Subcutaneous adipose tissue (tissue), 4 donors: ENCODE results near the gene LRRC72. TPM values are rescaled to one million over a fixed set of nuclear protein-coding genes. Genes with fewer than 3 reads are reported as not detected.

ENCODE experiments used
- total RNA-seq, 4 donors: library from RNA; depleted of rRNA; stranded (reverse); fragments of >200 nt; gene quantifications; one replicate each; pipeline ENCODE4 v1.1.0, GENCODE V29; 2016
- TF ChIP-seq, protein P1 (sequence below): fragments of 450-650 bp; IDR thresholded peaks from one replicate; pipeline ENCODE4 v1.5.1; 2016; ENCODE audit warnings: low read depth, mild to moderate bottlenecking, control low read depth, antibody characterized with exemption, moderate library complexity

LRRC72 gene
- total RNA-seq, 4 donors from 2014 or later = not detected

- TF ChIP-seq, protein P1, sequence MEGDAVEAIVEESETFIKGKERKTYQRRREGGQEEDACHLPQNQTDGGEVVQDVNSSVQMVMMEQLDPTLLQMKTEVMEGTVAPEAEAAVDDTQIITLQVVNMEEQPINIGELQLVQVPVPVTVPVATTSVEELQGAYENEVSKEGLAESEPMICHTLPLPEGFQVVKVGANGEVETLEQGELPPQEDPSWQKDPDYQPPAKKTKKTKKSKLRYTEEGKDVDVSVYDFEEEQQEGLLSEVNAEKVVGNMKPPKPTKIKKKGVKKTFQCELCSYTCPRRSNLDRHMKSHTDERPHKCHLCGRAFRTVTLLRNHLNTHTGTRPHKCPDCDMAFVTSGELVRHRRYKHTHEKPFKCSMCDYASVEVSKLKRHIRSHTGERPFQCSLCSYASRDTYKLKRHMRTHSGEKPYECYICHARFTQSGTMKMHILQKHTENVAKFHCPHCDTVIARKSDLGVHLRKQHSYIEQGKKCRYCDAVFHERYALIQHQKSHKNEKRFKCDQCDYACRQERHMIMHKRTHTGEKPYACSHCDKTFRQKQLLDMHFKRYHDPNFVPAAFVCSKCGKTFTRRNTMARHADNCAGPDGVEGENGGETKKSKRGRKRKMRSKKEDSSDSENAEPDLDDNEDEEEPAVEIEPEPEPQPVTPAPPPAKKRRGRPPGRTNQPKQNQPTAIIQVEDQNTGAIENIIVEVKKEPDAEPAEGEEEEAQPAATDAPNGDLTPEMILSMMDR = no peak
These were observed 32.1 kb upstream of the LRRC72 start for GRCh38 chr7:16494551-16494950.

DNA sequence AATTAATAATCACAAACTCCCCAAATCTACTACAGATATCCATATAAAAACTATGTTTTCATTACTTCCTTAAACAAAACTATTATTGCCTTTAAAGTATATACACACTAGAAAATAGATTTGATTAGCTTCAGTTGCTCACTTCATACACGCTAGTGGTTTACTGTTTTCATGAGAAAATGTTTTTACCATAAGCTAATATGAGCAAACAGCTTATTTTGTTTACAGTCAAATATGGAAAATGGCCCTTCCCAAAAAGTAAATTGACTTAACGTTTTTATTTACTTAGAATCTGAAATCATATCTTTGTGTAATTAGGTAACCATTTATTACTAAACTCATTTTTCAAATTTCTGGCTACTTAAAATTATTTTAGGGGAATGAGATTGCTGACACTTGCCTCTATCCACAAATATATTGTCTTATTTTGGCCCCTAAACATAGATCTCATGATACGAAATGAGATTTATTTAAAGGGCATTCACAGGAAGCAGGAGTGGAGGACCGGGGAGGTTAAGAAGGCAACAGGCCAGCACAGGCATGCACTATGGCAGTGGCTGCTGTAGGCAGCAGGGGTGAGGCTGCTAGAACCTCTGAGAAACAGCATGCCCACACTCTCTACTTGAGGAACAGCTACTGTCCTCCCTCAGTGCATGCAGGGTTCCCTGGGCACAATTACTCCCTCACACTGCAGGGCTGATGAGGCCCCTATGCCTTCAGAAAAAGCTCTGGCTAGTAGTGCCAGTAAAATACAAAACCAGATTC lies 31.5 kb upstream of the LRRC72 start:
- TF ChIP-seq, protein P1 = no peak

- TF ChIP-seq, protein P1 = no peak
These were observed 28.5 kb upstream of the LRRC72 start for GRCh38 chr7:16498122-16498521.

- TF ChIP-seq, protein P1 = no peak
These were observed 24.3 kb upstream of the LRRC72 start for GRCh38 chr7:16502303-16502702.

DNA sequence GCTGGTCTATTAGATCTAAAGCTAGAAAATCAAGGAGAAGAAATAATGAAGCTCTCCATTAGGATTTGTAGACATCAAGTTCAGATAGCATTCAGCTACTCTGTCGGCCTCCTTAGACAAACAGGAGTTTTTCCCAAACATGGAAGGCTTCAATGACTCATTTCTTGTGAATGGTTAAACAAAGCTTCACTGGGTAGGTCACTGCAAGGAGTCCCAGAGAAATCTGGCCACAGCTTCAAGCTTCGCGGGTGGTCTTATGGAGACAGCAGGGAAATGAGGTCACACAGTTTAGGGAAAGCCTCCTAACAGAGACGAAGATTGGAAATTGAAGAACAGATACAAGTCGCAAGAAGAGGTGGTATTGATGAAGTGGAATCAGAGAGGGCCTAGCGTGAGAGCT lies 22.6 kb upstream of the LRRC72 start:
- TF ChIP-seq, protein P1 = no peak

- TF ChIP-seq, protein P1 = no peak
These were observed 16.8 kb upstream of the LRRC72 start for GRCh38 chr7:16509829-16510228.

GRCh38 chr7:16511314-16511713 lies 15.3 kb upstream of the LRRC72 start:
- TF ChIP-seq, protein P1 = no peak
